IPS-18a (cell line): ENCODE data around the gene LIMS1.
"Not testable (repeated sequence)": the region's sequence is repeated elsewhere in the genome, so short reads cannot be mapped to it uniquely, and the experiment has no call there.

Source experiments
- H3K27ac ChIP-seq: one replicate; pipeline ENCODE4 v1.5.1; 2013; ENCODE audit warnings: low read length
- H3K27me3 ChIP-seq: one replicate; pipeline ENCODE4 v1.6.1; 2013; ENCODE audit warnings: mild to moderate bottlenecking, low read length; ENCODE audit not compliant: control insufficient read depth, insufficient read depth
- H3K36me3 ChIP-seq: one replicate; pipeline ENCODE4 v1.6.1; 2013; ENCODE audit warnings: low read depth, low read length; ENCODE audit not compliant: control insufficient read depth
- H3K4me1 ChIP-seq: one replicate; pipeline ENCODE4 v1.6.1; 2013; ENCODE audit warnings: low read depth, low read length; ENCODE audit not compliant: control insufficient read depth
- H3K4me3 ChIP-seq: one replicate; pipeline ENCODE4 v1.5.1; 2013; ENCODE audit warnings: low read length
- H3K9ac ChIP-seq: one replicate; pipeline ENCODE4 v1.6.1; 2013; ENCODE audit warnings: mild to moderate bottlenecking, low read length, moderate library complexity
- H3K9me3 ChIP-seq: one replicate; pipeline ENCODE4 v1.6.1; 2013; ENCODE audit warnings: low read depth, low read length; ENCODE audit not compliant: control insufficient read depth

Gene LIMS1

DNA sequence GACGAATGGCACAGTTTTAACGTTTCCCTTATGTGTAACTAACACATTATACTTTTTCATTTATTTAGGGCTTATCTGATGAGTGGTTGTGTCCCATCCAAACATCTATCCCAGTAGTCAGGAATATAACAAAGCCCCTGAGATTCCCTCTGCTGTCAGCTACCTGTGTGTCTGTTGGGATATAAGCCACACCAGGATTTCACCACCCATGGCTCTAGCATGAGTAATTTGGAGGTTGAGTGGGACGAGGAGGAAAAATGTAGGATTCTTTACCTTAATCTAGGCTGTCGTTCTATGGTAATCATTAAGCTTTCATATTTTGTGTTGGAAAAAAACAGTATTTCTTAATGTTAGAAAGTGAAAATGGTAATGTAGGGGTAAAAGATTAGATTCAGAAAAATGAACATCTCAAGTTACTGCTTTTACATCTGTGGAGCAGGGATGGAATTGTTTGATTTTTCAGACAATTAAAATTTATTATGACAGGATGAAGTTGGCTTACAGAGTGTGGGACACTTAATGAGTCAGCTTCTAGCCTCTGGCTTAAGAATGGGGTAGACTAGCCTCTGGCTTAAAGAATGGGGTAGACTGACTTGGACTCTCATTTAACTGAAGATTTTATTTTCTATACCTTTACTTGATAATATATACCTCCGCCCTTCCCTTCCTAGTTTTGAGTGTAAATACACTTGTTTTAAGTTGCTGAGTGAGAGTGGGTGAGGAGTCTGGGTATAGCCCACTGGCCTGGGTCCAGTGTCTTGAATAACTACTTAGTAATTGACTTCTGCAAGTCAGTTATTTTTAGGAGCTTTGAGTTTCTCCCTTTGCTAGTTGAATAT is 96.5 kb downstream of the LIMS1 start:
- Histone ChIP-seq H3K9me3 (no peaks in the 10 kb centered on the region), H3K9ac (no peak overlapping the region), H3K27ac (no peak overlapping the region), H3K27me3 (no peaks in the 10 kb centered on the region), H3K4me1 (peaks cover 3% of the 10 kb centered on the region), H3K36me3 (no peaks in the 10 kb centered on the region), H3K4me3 (no peak overlapping the region)

DNA sequence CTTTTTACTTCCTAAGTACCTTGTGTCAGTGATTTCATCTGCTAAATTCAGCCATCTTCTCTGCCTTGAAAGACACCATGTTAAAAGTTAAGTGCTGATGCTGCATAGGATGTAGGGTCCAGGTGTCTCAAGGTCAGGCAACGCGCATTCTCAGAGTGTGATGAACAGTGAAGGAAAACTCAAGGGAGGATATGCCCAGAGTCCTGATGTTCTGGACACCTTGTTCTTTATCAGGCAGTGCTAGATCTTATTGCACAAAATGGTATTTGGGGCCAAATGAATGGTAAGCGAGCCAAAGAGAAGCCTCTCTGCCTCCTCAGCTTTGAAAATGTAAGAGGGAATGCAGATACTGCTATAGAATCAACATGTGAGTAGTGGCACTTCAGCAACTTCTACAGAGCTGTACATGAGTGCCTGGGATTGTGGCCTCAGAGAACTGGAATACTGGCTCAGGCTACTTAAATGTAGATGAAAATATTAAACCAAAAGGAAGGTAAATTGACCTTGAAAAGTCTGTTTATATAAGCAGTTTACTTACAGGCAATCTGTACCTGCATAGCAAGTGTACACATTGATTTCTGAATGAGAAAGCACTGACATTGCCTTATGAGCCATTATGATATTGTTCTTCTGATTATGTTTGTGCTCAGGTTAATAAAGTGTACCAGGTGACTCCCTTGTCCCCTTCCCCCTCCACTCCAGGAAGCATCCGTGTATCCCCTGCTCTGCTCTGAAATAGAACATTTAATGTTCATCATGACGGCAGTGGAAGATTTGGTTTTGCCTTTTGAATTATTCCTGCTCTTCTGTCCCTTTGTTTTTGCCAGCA is 98.3 kb downstream of the LIMS1 start:
- peaks cover 11% of the 10 kb centered on the region for H3K4me1 ChIP-seq
- H3K27me3 ChIP-seq = no peaks in the 10 kb centered on the region
- H3K9ac ChIP-seq = no peak overlapping the region
- no peak overlapping the region for H3K4me3 ChIP-seq
- no peaks in the 10 kb centered on the region for H3K9me3 ChIP-seq
- no peak overlapping the region for H3K27ac ChIP-seq
- no peaks in the 10 kb centered on the region for H3K36me3 ChIP-seq

DNA sequence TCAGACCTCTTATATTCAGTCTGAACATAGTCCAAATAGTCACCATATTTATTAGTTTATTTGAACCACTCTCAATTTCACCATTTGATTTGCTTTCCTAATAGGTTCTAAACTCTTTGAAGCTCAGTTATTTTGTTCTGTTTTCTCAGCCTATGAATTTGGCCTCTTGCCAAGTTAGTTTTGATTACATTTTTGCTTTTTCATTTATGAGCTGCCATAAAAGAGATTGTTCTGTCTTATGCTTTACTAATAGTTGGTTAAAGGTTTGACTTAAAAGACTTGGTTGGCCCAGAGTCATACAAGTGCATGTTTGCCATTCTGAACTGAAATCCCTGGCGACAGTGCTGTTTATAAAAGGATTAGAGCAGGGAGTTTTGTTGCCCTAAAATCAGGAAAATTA is 99.1 kb downstream of the LIMS1 start:
- H3K36me3 ChIP-seq = no peaks in the 10 kb centered on the region
- no peak overlapping the region for H3K27ac ChIP-seq
- no peaks in the 10 kb centered on the region for H3K9me3 ChIP-seq
- H3K4me1 ChIP-seq = peaks cover 11% of the 10 kb centered on the region
- no peaks in the 10 kb centered on the region for H3K27me3 ChIP-seq
- no peak overlapping the region for H3K9ac ChIP-seq
- no peak overlapping the region for H3K4me3 ChIP-seq

DNA sequence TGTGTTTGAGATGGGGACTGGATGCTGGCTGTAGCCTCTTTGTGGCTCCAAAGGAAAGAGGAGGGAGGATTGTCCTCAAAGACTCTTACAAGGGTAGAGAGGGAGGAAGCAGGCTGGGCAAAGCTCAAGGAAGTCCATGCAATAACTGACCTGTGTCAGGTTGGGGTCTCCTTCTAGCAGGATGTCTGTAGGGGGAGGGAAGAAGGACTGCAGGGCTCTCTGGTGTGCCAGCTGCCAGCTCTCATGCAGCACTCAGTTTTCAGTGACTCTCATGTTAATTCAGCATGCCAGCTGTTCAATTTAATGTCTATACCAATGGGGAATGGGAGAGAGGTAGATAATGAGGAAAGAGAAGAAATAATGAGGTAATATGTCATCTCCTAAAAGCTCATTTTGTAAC is 99.7 kb downstream of the LIMS1 start:
- H3K36me3 ChIP-seq = no peaks in the 10 kb centered on the region
- H3K4me3 ChIP-seq = no peak overlapping the region
- H3K9ac ChIP-seq = no peak overlapping the region
- H3K4me1 ChIP-seq = peaks cover 11% of the 10 kb centered on the region
- peak overlapping the region; percentile 12 for H3K27ac ChIP-seq
- H3K27me3 ChIP-seq = no peaks in the 10 kb centered on the region
- no peaks in the 10 kb centered on the region for H3K9me3 ChIP-seq

DNA sequence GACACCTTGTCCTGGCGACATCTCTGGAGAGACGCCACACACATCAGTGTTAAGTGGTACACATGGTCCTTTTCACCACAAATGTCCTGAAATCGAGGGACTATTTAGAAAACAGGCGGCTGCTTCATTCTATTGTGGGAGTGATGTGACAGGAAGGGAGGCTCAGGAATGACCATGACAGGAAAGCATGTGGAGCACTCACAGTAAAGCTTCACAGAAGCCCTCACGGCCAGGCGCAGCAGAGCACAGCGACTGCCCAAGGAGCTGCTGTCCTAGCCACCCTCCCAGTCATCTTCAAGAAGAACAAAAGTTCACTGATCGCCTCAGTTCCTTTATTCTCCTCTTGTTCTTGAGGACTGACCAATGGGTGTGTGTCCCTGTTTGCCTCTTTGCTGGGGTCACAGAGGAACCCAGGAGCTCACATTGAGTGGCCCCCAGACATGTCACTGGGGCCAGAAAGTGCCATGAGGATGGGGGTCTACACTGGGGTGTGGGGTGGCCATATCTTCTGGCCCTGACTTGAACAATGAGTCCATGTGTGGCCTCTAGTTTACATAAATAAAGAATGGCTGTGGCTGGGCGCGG is 100.4 kb downstream of the LIMS1 start:
- peak overlapping the region; percentile 12 for H3K27ac ChIP-seq
- no peaks in the 10 kb centered on the region for H3K27me3 ChIP-seq
- H3K9ac ChIP-seq = no peak overlapping the region
- no peak overlapping the region for H3K4me3 ChIP-seq
- H3K9me3 ChIP-seq = no peaks in the 10 kb centered on the region
- peaks cover 11% of the 10 kb centered on the region for H3K4me1 ChIP-seq
- H3K36me3 ChIP-seq = no peaks in the 10 kb centered on the region

DNA sequence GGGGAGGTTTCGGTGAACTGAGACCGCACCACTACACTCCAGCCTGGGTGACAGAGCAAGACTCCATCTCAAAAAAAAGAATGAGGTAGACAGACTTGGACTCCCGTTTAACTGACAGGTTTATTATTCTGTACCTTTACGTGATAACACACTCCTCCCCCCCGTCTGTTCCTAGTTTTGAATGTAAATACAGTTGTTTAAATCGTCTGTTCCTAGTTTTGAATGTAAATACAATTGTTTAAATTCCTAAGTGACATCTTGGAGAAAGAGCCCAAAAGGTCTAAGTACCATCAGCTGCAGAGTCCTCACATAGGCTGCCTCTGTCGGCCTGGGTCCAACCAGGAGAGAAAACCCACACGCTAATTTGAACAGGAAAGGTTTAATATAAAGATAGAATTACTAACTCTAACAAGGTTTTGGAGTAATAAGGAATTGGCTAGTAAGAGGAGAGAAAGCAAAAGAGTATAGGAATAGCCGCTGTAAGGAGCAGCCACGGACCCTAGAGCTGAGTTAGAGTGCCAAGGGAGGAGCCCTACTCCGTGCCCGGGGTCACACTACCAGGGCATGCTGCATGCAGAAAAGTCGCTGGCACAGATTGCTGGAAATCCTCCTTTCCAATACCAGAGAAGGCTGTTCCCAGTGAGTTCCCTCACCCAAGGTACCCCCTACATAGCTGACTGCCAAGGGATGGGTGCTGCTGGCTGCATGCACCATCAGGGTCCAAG is 101.5 kb downstream of the LIMS1 start:
- Histone ChIP-seq H3K36me3 (no peaks in the 10 kb centered on the region), H3K4me3 (no peak overlapping the region), H3K9ac (no peak overlapping the region), H3K27ac (no peak overlapping the region), H3K9me3 (no peaks in the 10 kb centered on the region), H3K27me3 (no peaks in the 10 kb centered on the region), H3K4me1 (peaks cover 11% of the 10 kb centered on the region)

DNA sequence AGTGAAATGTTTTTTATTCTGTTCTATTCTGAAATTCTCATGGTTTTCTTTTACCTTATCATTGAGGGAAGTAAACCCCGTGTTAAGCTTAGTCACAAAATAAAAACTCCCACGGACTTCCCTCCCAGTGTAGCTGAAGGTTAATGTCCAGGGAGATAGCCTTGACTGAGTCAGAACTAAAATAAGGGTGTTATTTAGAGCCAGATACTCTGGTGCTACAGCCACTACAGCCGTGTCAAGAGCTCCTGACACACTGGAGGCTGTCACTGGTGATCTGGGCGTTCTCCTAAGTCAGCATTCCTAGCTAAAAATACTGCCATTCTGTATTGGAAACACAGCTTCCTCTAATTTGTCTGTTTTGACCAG is 103.0 kb downstream of the LIMS1 start:
- Histone ChIP-seq H3K9ac (no peak overlapping the region), H3K9me3 (no peaks in the 10 kb centered on the region), H3K27ac (no peak overlapping the region), H3K4me1 (peaks cover 11% of the 10 kb centered on the region), H3K4me3 (no peak overlapping the region), H3K27me3 (no peaks in the 10 kb centered on the region), H3K36me3 (no peaks in the 10 kb centered on the region)

DNA sequence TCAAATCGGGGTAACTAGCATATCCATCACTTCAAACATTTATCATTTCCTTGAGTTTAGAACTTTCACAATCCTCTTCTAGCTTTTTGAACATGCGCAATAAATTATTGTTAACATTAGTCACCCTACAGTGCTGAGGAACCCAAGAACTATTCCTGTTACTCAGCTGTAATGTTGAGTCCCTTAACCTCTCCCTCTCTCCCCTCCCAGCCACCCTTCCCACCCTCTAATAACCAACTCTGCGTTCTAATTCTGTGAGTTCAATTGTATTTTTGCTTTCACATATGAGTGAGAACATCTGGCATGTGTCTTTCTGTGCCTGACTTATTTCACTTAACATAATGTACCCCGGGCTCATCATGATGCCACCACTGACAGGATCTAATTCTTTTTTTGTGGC is 106.5 kb downstream of the LIMS1 start:
- no peak overlapping the region for H3K4me3 ChIP-seq
- H3K4me1 ChIP-seq = peaks cover 7% of the 10 kb centered on the region
- no peak overlapping the region for H3K9ac ChIP-seq
- no peaks in the 10 kb centered on the region for H3K9me3 ChIP-seq
- no peaks in the 10 kb centered on the region for H3K36me3 ChIP-seq
- no peak overlapping the region for H3K27ac ChIP-seq
- no peaks in the 10 kb centered on the region for H3K27me3 ChIP-seq

DNA sequence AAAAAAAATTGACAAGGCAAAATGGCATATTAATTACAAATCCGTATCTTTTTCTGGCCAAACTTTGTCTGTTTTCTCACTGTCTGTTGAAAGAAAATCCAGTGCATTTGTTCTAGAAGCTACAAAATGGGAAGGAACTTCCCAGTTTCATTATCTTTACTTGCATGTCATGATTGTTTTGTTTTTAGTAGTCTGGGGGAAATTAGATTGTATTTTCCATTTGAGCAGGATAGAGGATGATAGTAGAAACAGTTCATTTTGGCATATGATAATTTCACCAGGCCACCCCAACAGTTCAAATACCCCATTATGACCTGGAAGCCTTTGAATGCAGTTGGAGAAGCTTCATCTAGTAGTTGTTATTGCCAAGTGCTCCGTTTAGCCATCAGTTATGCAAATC is 107.5 kb downstream of the LIMS1 start:
- no peaks in the 10 kb centered on the region for H3K9me3 ChIP-seq
- H3K36me3 ChIP-seq = no peaks in the 10 kb centered on the region
- peaks cover 3% of the 10 kb centered on the region for H3K4me1 ChIP-seq
- H3K4me3 ChIP-seq = no peak overlapping the region
- no peak overlapping the region for H3K27ac ChIP-seq
- H3K27me3 ChIP-seq = no peaks in the 10 kb centered on the region
- H3K9ac ChIP-seq = no peak overlapping the region

DNA sequence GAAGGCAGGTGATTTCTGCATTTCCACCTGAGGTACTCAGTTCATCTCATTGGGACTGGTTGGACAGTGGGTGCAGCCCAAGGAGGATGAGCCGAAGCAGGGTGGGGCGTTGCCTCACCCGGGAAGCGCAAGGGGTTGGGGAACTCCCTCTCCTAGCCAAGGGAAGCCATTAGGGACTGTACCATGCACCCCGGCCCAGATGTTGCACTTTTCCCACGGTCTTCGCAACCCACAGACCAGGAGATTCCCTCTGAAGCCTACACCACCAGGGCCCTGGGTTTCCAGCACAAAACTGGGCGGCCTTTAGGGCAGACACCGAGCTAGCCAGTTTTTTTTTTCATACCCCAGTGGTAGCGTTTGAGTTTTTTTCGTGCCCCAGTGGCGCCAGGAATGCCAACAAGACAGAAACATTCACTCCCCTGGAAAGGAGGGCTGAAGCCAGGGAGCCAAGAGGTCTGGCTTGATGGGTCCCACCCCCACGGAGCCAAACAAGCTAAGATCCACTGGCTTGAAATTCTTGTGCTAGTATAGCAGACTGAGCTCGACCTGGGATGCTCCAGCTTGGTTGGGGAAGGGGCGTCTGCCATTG is 109.1 kb downstream of the LIMS1 start:
- H3K36me3 ChIP-seq = no peaks in the 10 kb centered on the region

DNA sequence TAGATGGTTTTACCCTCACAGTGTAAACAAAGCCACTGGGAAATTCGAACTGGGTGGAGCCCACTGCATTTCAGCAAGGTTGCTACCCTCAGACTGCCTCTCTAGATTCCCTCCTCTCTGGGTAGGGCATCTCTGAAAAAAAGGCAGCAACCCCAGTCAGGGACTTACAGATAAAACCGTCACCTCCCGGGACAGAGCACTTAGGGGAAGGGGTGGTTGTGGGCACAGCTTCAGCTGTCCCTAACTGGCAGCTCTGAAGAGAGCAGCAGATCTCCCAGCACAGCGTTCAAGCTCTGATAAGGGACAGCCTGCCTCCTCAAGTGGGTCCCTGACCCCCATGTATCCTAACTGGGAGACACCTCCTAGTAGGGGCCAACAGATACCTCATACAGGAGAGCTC is 109.6 kb downstream of the LIMS1 start:
- H3K27ac ChIP-seq, H3K36me3 ChIP-seq, H3K9ac ChIP-seq, H3K27me3 ChIP-seq, H3K4me3 ChIP-seq, H3K9me3 ChIP-seq, H3K4me1 ChIP-seq: not testable (repeated sequence)

More for the DNA sequence above, 109.1 kb downstream of the LIMS1 start:
- Histone ChIP-seq H3K27me3 (no peaks in the 10 kb centered on the region), H3K9ac (no peak overlapping the region), H3K27ac (no peak overlapping the region), H3K4me3 (no peak overlapping the region), H3K4me1 (no peaks in the 10 kb centered on the region), H3K9me3 (no peaks in the 10 kb centered on the region)
